K562 (cell line): ENCODE results near the gene RNF19B. TPM values are rescaled to one million over a fixed set of nuclear protein-coding genes. Genes with fewer than 3 reads are reported as not detected.
A peak's percentile ranks its signal among the peaks of the same experiment; 100 is the strongest.

Source experiments
- CBX1 ChIP-seq: sonication (generic); IDR thresholded peaks from 2 replicates; pipeline ENCODE4 v1.6.1; 2016; ENCODE audit warnings: antibody characterized with exemption, low read depth, mild to moderate bottlenecking
- CHD1 ChIP-seq: fragments of 200-600 bp; sonication (generic); IDR thresholded peaks from one replicate; pipeline ENCODE4 v1.6.1; 2012; ENCODE audit warnings: mild to moderate bottlenecking, moderate library complexity, low read length, inconsistent platforms
- CTBP1 ChIP-seq: fragments of 450-650 bp; IDR thresholded peaks from 2 replicates; pipeline ENCODE4 v1.6.1; 2016; ENCODE audit warnings: borderline replicate concordance
- DACH1 ChIP-seq: fragments of 450-650 bp; IDR thresholded peaks from 2 replicates; pipeline ENCODE4 v1.6.1; 2018; ENCODE audit not compliant: partially characterized antibody
- ERF ChIP-seq: fragments of 450-650 bp; formaldehyde crosslinking; IDR thresholded peaks from 2 replicates; pipeline ENCODE4 v1.4.0; 2020; ENCODE audit warnings: mild to moderate bottlenecking, mixed read lengths
- FOSL1 ChIP-seq: fragments of 200-800 bp; sonication (Bioruptor generic); conservative IDR thresholded peaks from 2 replicates; pipeline ENCODE4 v1.6.1; 2016; ENCODE audit warnings: missing genetic modification characterization, missing compliant biosample characterization
- FOXM1 ChIP-seq, 2 experiments: fragments of 450-650 bp in 1 of 2; sonication (generic) in 1 of 2; formaldehyde crosslinking in 1 of 2; IDR thresholded peaks; 2 replicates each; pipeline versions ENCODE4 v1.6.1 to v1.9.0; 2017 to 2022; ENCODE audit warnings: low read depth in 2 of 2, mild to moderate bottlenecking in 2 of 2, missing genetic modification reagents in 1 of 2, moderate library complexity in 1 of 2
- HDAC6 ChIP-seq: IDR thresholded peaks from 2 replicates; pipeline ENCODE4 v1.6.1; 2012; ENCODE audit warnings: low read depth, mild to moderate bottlenecking, control low read depth, inconsistent platforms, low read length, moderate library complexity
- HIVEP1 ChIP-seq: fragments of 250-450 bp; sonication (Bioruptor Pico); IDR thresholded peaks from 2 replicates; pipeline ENCODE4 v1.4.0; 2020; ENCODE audit warnings: mild to moderate bottlenecking
- MAZ ChIP-seq, 2 experiments: fragments of 450-650 bp in 1 of 2; sonication (generic) in 1 of 2; formaldehyde crosslinking; IDR thresholded peaks in 1 of 2; conservative IDR thresholded peaks in 1 of 2; 2 replicates each; pipeline versions ENCODE4 v1.4.0 to v1.5.0; 2020; ENCODE audit warnings: mild to moderate bottlenecking in 1 of 2, missing genetic modification reagents in 1 of 2
- NR2C1 ChIP-seq, 2 experiments: fragments of 450-650 bp; IDR thresholded peaks; 2 replicates each; pipeline ENCODE4 v1.6.1; 2017; ENCODE audit warnings: mild to moderate bottlenecking in 2 of 2, antibody characterized with exemption in 1 of 2, inconsistent platforms in 1 of 2, missing compliant biosample characterization in 1 of 2, missing genetic modification characterization in 1 of 2
- SMAD1 ChIP-seq: fragments of 150-350 bp; IDR thresholded peaks from 2 replicates; pipeline ENCODE4 v1.6.1; 2014; ENCODE audit warnings: low read length, low read depth; ENCODE audit not compliant: partially characterized antibody
- SMAD3 ChIP-seq: fragments of 450-650 bp; formaldehyde crosslinking; conservative IDR thresholded peaks from 2 replicates; pipeline ENCODE4 v1.4.0; 2020; ENCODE audit warnings: mild to moderate bottlenecking
- SRF ChIP-seq, 2 experiments: fragments of 250-450, 450-650 bp in 1 of 2; sonication (Bioruptor Pico) in 1 of 2; sonication (generic) in 1 of 2; formaldehyde crosslinking; IDR thresholded peaks; 2 replicates each; pipeline versions ENCODE4 v1.5.0 to v1.5.1; 2020 to 2022; ENCODE audit warnings: mild to moderate bottlenecking in 1 of 2, missing genetic modification reagents in 1 of 2
- SRSF9 ChIP-seq: fragments of 200-400 bp; formaldehyde crosslinking; IDR thresholded peaks from 2 replicates; pipeline ENCODE4 v1.6.1; 2017; ENCODE audit warnings: low read depth, low read length, borderline replicate concordance
- ZBED1 ChIP-seq: IDR thresholded peaks from 2 replicates; pipeline ENCODE4 v1.6.1; 2014
- ZEB2 ChIP-seq: fragments of 450-650 bp; IDR thresholded peaks from 2 replicates; pipeline ENCODE4 v1.6.1; 2016
- ZKSCAN3 ChIP-seq: fragments of 250-450 bp; sonication (Bioruptor Pico); IDR thresholded peaks from 2 replicates; pipeline ENCODE4 v1.4.0; 2020
- ZNF165 ChIP-seq: fragments of 250-450 bp; sonication (Bioruptor Pico); IDR thresholded peaks from 2 replicates; pipeline ENCODE4 v1.4.0; 2020; ENCODE audit warnings: borderline replicate concordance
- ZNF589 ChIP-seq: fragments of 200-800 bp; sonication (Bioruptor generic); IDR thresholded peaks from 2 replicates; pipeline ENCODE4 v1.6.1; 2016; ENCODE audit warnings: low read depth, missing genetic modification characterization, missing compliant biosample characterization
- polyA plus RNA-seq, 8 experiments: library from polyadenylated mRNA; depleted of rRNA in 4 of 8; stranded (reverse) in 5 of 8; unstranded in 3 of 8; fragments of >200 nt; fragmentation: Nextera tagmentation in 2 of 8; fragmentation: Illumina TruSeq in 1 of 8; extraction: Ambion mirVana in 2 of 8; extraction: Trizol in 1 of 8; gene quantifications; 2 replicates each; pipeline versions ENCODE4 v1.2.1 to v1.2.3, GENCODE V29; 2011 to 2014; ENCODE audit warnings: inconsistent platforms in 1 of 8, missing spikeins in 1 of 8
- total RNA-seq, 7 experiments: library from RNA; depleted of rRNA in 6 of 7; stranded (reverse); fragments of >200 nt in 6 of 7; fragmentation: Illumina TruSeq in 2 of 7; extraction: Trizol in 2 of 7; gene quantifications; 2 replicates each; pipeline versions ENCODE4 v1.2.1 to v1.2.3, GENCODE V29; 2011 to 2021; ENCODE audit warnings: low replicate concordance in 1 of 7
- TF ChIP-seq, protein P1 (sequence below): fragments of 250-450 bp; sonication (Bioruptor Pico); IDR thresholded peaks from 2 replicates; pipeline ENCODE4 v1.4.0; 2020
- TF ChIP-seq, protein P2 (sequence below): sonication (generic); formaldehyde crosslinking; IDR thresholded peaks from 2 replicates; pipeline ENCODE4 v1.8.0; 2023; ENCODE audit warnings: missing genetic modification reagents, mild to moderate bottlenecking, borderline replicate concordance

The RNF19B gene
- total and polyA plus RNA-seq, 9 of the 15 experiments (the other 6 are each of a cell fraction or from before 2014, with no cell fraction given): 2.6 to 14.9 (median 10.1) TPM

DNA sequence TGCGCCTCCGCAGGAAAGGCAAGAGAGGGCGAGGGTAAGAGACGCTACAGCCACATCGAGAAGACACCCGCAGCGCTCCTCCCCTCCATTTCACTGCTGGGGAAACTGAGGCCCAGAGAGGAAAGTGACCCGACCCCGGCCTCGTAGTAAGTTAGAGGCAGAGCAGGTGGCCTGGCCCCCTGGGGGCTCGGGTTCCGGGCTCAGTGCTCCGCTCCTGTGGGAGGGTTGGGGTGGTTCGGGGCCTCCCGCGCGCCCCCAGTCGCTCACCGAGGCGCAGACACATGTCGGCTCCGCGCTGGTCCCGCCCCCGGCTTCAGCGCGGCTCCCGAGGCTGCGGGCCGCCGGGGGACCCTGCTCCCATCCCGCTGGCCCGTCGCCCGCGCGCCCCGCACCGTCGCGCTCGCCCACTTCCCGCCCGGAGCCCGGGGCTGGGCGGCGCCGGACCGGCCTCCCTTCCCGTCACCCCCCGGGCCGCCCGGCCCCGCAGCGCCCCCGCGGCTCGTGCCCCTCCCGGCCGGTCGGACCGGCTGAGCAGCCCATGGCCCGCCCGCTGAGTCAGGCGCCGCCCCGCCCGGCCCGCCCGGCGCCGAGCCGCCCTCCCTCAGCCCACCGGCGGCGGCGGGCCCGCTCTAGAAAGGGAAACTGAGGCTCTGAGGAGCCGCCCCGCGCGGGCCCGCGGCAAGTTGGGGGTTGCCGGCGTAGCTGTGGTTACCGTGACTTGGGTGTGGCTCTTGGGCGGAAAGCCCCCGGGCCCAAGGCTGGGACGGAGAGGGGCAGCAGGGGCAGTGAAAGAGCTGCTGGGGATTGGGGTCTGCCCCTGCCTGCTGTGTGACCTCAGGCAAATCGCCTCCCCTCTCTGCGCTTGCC is 63.4 kb downstream of the RNF19B start, which contains the start of gene TMEM54 (continued):
- no peak for TF ChIP-seq SRF (CRISPR knock-in tag; IDR thresholded peaks at IDR 0.05)
- TF ChIP-seq CHD1: peak; percentile 27
- no peak for TF ChIP-seq DACH1
- TF ChIP-seq SMAD3 (CRISPR knock-in tag): no peak
- 0 out of 2 replicates have a peak, but pooled peaks have one; percentile 5 for TF ChIP-seq CTBP1
- no peak for TF ChIP-seq SRSF9
- TF ChIP-seq FOXM1 (IDR thresholded peaks at IDR 0.05; ENCODE audit: low read depth): no peak
- no peak for TF ChIP-seq FOXM1 (CRISPR knock-in tag; IDR thresholded peaks at IDR 0.05; ENCODE audit: low read depth)
- TF ChIP-seq ZNF589 (CRISPR knock-in tag): 0 out of 2 replicates have a peak, but pooled peaks have one; percentile 38
- TF ChIP-seq ZNF165 (CRISPR knock-in tag): no peak
- peak; percentile 64; the same call in 1 of the 2 replicates for TF ChIP-seq FOSL1
- TF ChIP-seq, protein P1, sequence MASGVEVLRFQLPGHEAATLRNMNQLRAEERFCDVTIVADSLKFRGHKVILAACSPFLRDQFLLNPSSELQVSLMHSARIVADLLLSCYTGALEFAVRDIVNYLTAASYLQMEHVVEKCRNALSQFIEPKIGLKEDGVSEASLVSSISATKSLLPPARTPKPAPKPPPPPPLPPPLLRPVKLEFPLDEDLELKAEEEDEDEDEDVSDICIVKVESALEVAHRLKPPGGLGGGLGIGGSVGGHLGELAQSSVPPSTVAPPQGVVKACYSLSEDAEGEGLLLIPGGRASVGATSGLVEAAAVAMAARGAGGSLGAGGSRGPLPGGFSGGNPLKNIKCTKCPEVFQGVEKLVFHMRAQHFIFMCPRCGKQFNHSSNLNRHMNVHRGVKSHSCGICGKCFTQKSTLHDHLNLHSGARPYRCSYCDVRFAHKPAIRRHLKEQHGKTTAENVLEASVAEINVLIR (CRISPR knock-in tag): no peak
- TF ChIP-seq ZBED1: no peak
- no peak for TF ChIP-seq ZEB2
- no peak for TF ChIP-seq HIVEP1 (CRISPR knock-in tag)
- TF ChIP-seq MAZ (CRISPR knock-in tag; conservative IDR thresholded peaks at IDR 0.05 in 1 of 2, IDR thresholded peaks at IDR 0.05 in 1 of 2): peak in 1 of 2 experiments; percentile 43; a peak in 1 of 4 replicates
- TF ChIP-seq CBX1: no peak
- no peak for TF ChIP-seq ZKSCAN3 (CRISPR knock-in tag)
- TF ChIP-seq NR2C1 (IDR thresholded peaks at IDR 0.05): no peak
- TF ChIP-seq NR2C1 (tag; IDR thresholded peaks at IDR 0.05): no peak
- TF ChIP-seq, protein P2, sequence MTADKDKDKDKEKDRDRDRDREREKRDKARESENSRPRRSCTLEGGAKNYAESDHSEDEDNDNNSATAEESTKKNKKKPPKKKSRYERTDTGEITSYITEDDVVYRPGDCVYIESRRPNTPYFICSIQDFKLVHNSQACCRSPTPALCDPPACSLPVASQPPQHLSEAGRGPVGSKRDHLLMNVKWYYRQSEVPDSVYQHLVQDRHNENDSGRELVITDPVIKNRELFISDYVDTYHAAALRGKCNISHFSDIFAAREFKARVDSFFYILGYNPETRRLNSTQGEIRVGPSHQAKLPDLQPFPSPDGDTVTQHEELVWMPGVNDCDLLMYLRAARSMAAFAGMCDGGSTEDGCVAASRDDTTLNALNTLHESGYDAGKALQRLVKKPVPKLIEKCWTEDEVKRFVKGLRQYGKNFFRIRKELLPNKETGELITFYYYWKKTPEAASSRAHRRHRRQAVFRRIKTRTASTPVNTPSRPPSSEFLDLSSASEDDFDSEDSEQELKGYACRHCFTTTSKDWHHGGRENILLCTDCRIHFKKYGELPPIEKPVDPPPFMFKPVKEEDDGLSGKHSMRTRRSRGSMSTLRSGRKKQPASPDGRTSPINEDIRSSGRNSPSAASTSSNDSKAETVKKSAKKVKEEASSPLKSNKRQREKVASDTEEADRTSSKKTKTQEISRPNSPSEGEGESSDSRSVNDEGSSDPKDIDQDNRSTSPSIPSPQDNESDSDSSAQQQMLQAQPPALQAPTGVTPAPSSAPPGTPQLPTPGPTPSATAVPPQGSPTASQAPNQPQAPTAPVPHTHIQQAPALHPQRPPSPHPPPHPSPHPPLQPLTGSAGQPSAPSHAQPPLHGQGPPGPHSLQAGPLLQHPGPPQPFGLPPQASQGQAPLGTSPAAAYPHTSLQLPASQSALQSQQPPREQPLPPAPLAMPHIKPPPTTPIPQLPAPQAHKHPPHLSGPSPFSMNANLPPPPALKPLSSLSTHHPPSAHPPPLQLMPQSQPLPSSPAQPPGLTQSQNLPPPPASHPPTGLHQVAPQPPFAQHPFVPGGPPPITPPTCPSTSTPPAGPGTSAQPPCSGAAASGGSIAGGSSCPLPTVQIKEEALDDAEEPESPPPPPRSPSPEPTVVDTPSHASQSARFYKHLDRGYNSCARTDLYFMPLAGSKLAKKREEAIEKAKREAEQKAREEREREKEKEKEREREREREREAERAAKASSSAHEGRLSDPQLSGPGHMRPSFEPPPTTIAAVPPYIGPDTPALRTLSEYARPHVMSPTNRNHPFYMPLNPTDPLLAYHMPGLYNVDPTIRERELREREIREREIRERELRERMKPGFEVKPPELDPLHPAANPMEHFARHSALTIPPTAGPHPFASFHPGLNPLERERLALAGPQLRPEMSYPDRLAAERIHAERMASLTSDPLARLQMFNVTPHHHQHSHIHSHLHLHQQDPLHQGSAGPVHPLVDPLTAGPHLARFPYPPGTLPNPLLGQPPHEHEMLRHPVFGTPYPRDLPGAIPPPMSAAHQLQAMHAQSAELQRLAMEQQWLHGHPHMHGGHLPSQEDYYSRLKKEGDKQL: no peak
- no peak for TF ChIP-seq SMAD1
- TF ChIP-seq ERF (CRISPR knock-in tag): peak; percentile 59; the same call in 1 of the 2 replicates
- TF ChIP-seq HDAC6: no peak
